ENCODE data around the gene APEH.
"Not testable (repeated sequence)": the region's sequence is repeated elsewhere in the genome, so short reads cannot be mapped to it uniquely, and the experiment has no call there.

DNA sequence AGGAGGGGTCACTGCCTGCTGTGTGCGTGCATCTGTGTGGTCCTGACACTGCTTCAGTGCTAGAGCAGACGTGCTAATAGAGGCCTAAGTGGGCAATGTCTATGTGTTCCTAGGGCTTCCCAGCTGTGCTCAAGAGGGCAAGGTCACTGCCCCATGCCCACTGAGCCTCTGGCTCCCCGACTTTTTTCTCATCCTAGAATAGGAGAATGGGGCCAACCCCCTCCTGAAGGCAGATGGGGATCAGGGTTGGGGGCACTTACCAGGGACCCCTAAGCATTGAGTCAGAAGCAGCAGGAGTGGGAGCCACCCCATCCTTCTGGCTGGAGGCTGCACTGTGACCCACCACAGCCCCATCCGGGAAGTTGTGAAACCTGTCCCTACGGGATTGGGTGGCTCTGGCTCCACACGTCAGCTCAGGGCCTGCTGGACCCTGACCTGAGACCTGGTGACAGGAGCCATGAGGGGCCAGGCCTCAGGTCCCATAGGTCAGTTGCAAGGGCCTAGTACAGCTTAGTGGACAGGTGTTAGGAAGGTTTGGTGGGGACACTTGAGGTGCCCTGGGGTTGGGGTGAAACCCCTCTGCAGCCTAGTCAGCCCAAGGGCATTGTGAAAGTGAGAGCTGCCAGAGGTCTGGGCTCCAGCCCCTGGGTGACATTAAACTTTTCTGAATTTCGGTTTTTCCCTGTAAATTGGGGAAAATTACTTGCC is 14.3 kb downstream of the APEH start:
- TF ChIP-seq, protein P1, sequence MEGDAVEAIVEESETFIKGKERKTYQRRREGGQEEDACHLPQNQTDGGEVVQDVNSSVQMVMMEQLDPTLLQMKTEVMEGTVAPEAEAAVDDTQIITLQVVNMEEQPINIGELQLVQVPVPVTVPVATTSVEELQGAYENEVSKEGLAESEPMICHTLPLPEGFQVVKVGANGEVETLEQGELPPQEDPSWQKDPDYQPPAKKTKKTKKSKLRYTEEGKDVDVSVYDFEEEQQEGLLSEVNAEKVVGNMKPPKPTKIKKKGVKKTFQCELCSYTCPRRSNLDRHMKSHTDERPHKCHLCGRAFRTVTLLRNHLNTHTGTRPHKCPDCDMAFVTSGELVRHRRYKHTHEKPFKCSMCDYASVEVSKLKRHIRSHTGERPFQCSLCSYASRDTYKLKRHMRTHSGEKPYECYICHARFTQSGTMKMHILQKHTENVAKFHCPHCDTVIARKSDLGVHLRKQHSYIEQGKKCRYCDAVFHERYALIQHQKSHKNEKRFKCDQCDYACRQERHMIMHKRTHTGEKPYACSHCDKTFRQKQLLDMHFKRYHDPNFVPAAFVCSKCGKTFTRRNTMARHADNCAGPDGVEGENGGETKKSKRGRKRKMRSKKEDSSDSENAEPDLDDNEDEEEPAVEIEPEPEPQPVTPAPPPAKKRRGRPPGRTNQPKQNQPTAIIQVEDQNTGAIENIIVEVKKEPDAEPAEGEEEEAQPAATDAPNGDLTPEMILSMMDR (IDR thresholded peaks at IDR 0.05) = not testable (repeated sequence)
- not testable (repeated sequence) for TF ChIP-seq EZH2 (IDR thresholded peaks at IDR 0.05; ENCODE audit: borderline replicate concordance, insufficient read depth, low read depth, low read length, poor library complexity, severe bottlenecking)

Data from B cell (primary cell).